ENCODE data around the gene MB21D2.

Gene MB21D2

GRCh38 chr3:192907784-192908183, 9.9 kb downstream of the MB21D2 start (continued):
- no peak for TF ChIP-seq ZSCAN4 (tag by site-specific recombination; IDR thresholded peaks at IDR 0.05)
- TF ChIP-seq, protein P1, sequence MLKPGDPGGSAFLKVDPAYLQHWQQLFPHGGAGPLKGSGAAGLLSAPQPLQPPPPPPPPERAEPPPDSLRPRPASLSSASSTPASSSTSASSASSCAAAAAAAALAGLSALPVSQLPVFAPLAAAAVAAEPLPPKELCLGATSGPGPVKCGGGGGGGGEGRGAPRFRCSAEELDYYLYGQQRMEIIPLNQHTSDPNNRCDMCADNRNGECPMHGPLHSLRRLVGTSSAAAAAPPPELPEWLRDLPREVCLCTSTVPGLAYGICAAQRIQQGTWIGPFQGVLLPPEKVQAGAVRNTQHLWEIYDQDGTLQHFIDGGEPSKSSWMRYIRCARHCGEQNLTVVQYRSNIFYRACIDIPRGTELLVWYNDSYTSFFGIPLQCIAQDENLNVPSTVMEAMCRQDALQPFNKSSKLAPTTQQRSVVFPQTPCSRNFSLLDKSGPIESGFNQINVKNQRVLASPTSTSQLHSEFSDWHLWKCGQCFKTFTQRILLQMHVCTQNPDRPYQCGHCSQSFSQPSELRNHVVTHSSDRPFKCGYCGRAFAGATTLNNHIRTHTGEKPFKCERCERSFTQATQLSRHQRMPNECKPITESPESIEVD (tag by site-specific recombination; IDR thresholded peaks at IDR 0.05): no peak
- TF ChIP-seq ZNF362 (tag by site-specific recombination; IDR thresholded peaks at IDR 0.05): no peak

- CTCF ChIA-PET: interaction anchor here (1.0 to 2.0 kb wide), 2 partner anchors 18 to 223 kb away, joined by 3 to 5 read pairs; no protein-coding TSS in a partner anchor
- Histone ChIP-seq H3K27ac (ENCODE audit: extremely low read depth, low read depth, low read length) (no peak overlapping the region), H3K4me1 (ENCODE audit: control insufficient read depth, insufficient read depth, low read length) (peaks cover 6% of the 10 kb centered on the region), H3K36me3 (ENCODE audit: control insufficient read depth in 2 of 2, insufficient read depth in 1 of 2, low read length in 2 of 2) (no peaks in the 10 kb centered on the region), H3K4me3 (ENCODE audit: low read depth, low read length) (no peak overlapping the region), H3K9me3 (ENCODE audit: control insufficient read depth, insufficient read depth, low read depth, low read length) (no peaks in the 10 kb centered on the region)
- POLR2A ChIA-PET: interaction anchor here (1.3 kb wide), 1 partner anchor 11 kb away, joined by 5 read pairs; the partner anchor contains the start of gene MB21D2
- 0 out of 2 replicates have a peak, but pooled peaks have one; percentile 31 for TF ChIP-seq TCF7L2 (IDR thresholded peaks at IDR 0.05; ENCODE audit: borderline replicate concordance, low read depth, low read length)
- TF ChIP-seq ZNF792 (tag by site-specific recombination; IDR thresholded peaks at IDR 0.05): no peak
- TF ChIP-seq ZNF596 (tag by site-specific recombination; IDR thresholded peaks at IDR 0.05): no peak
- TF ChIP-seq ZNF626 (tag by site-specific recombination; IDR thresholded peaks at IDR 0.05): no peak
- peak; percentile 45 for TF ChIP-seq FEZF1 (tag by site-specific recombination; IDR thresholded peaks at IDR 0.05)
- no peak for TF ChIP-seq ZBTB1 (tag by site-specific recombination; IDR thresholded peaks at IDR 0.05)
- TF ChIP-seq, protein P1 (tag by site-specific recombination; IDR thresholded peaks at IDR 0.05): peak; percentile 64
- TF ChIP-seq ZNF654 (tag by site-specific recombination; IDR thresholded peaks at IDR 0.05; ENCODE audit: low read depth): no peak
- TF ChIP-seq AEBP2 (tag by site-specific recombination; IDR thresholded peaks at IDR 0.05; ENCODE audit: borderline replicate concordance): no peak
- TF ChIP-seq ZNF211 (tag by site-specific recombination; IDR thresholded peaks at IDR 0.05; ENCODE audit: low read depth): no peak
- TF ChIP-seq, protein P2, sequence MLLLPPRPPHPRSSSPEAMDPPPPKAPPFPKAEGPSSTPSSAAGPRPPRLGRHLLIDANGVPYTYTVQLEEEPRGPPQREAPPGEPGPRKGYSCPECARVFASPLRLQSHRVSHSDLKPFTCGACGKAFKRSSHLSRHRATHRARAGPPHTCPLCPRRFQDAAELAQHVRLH (tag by site-specific recombination; IDR thresholded peaks at IDR 0.05): no peak
- TF ChIP-seq, protein P3, sequence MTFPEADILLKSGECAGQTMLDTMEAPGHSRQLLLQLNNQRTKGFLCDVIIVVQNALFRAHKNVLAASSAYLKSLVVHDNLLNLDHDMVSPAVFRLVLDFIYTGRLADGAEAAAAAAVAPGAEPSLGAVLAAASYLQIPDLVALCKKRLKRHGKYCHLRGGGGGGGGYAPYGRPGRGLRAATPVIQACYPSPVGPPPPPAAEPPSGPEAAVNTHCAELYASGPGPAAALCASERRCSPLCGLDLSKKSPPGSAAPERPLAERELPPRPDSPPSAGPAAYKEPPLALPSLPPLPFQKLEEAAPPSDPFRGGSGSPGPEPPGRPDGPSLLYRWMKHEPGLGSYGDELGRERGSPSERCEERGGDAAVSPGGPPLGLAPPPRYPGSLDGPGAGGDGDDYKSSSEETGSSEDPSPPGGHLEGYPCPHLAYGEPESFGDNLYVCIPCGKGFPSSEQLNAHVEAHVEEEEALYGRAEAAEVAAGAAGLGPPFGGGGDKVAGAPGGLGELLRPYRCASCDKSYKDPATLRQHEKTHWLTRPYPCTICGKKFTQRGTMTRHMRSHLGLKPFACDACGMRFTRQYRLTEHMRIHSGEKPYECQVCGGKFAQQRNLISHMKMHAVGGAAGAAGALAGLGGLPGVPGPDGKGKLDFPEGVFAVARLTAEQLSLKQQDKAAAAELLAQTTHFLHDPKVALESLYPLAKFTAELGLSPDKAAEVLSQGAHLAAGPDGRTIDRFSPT (tag by site-specific recombination; IDR thresholded peaks at IDR 0.05): no peak
- 0 out of 2 replicates have a peak, but pooled peaks have one; percentile 15 for TF ChIP-seq IKZF3 (tag by site-specific recombination; IDR thresholded peaks at IDR 0.05)
- no peak for TF ChIP-seq ZNF174 (tag by site-specific recombination; IDR thresholded peaks at IDR 0.05)
- TF ChIP-seq ZNF184 (tag by site-specific recombination; IDR thresholded peaks at IDR 0.05): no peak
- TF ChIP-seq MEIS1 (CRISPR knock-in tag; IDR thresholded peaks at IDR 0.05; ENCODE audit: borderline replicate concordance): no peak
- TF ChIP-seq ZNF266 (tag by site-specific recombination; IDR thresholded peaks at IDR 0.05; ENCODE audit: low read depth): no peak
- TF ChIP-seq ZNF2 (tag by site-specific recombination; IDR thresholded peaks at IDR 0.05): no peak
- TF ChIP-seq ZNF529 (tag by site-specific recombination; IDR thresholded peaks at IDR 0.05; ENCODE audit: insufficient replicate concordance): no peak
- TF ChIP-seq ZNF335 (tag by site-specific recombination; conservative IDR thresholded peaks at IDR 0.05): no peak
- TF ChIP-seq, protein P4, sequence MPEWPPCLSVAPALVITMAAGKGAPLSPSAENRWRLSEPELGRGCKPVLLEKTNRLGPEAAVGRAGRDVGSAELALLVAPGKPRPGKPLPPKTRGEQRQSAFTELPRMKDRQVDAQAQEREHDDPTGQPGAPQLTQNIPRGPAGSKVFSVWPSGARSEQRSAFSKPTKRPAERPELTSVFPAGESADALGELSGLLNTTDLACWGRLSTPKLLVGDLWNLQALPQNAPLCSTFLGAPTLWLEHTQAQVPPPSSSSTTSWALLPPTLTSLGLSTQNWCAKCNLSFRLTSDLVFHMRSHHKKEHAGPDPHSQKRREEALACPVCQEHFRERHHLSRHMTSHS (tag by site-specific recombination; IDR thresholded peaks at IDR 0.05): no peak
These were observed 10.7 kb downstream of the MB21D2 start for GRCh38 chr3:192906940-192907339.

All from HEK293 (cell line).